ENCODE data around the gene TMEM234.

The TMEM234 gene

DNA sequence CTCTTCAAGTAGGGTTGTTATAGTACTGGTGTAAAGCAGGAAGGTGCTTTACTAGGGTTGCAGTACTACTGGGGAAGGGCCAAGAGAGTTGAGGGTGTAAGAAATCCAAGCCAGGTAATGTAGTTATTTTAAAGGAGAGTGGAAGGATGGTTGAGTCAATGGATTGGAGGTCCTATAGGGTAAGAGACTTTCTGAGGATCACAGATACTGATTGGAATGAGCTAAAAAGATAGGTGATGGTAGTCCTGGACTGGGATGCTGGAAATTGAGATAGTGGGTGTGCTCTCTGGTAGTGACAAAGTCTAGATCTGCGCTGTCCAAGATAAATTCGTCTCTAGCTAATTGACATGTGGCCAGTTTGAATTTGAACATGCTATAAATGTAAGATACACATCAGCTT is 35.7 kb downstream of the TMEM234 start:
- TF ChIP-seq, protein P1, sequence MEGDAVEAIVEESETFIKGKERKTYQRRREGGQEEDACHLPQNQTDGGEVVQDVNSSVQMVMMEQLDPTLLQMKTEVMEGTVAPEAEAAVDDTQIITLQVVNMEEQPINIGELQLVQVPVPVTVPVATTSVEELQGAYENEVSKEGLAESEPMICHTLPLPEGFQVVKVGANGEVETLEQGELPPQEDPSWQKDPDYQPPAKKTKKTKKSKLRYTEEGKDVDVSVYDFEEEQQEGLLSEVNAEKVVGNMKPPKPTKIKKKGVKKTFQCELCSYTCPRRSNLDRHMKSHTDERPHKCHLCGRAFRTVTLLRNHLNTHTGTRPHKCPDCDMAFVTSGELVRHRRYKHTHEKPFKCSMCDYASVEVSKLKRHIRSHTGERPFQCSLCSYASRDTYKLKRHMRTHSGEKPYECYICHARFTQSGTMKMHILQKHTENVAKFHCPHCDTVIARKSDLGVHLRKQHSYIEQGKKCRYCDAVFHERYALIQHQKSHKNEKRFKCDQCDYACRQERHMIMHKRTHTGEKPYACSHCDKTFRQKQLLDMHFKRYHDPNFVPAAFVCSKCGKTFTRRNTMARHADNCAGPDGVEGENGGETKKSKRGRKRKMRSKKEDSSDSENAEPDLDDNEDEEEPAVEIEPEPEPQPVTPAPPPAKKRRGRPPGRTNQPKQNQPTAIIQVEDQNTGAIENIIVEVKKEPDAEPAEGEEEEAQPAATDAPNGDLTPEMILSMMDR (IDR thresholded peaks at IDR 0.05; ENCODE audit: low read depth, low read length), result no peak
- no peak for DNase-seq (ENCODE audit: extremely low read depth, low read depth)

- no peak for DNase-seq (ENCODE audit: extremely low read depth, low read depth)
- TF ChIP-seq, protein P1 (IDR thresholded peaks at IDR 0.05; ENCODE audit: low read depth, low read length), result no peak
Measured at GRCh38 chr1:32186077-32186476, 36.1 kb downstream of the TMEM234 start.

- TF ChIP-seq, protein P1 (IDR thresholded peaks at IDR 0.05; ENCODE audit: low read depth, low read length), result no peak
- DNase-seq (ENCODE audit: extremely low read depth, low read depth), result no peak
Measured at GRCh38 chr1:32184650-32185049, 37.5 kb downstream of the TMEM234 start.

DNA sequence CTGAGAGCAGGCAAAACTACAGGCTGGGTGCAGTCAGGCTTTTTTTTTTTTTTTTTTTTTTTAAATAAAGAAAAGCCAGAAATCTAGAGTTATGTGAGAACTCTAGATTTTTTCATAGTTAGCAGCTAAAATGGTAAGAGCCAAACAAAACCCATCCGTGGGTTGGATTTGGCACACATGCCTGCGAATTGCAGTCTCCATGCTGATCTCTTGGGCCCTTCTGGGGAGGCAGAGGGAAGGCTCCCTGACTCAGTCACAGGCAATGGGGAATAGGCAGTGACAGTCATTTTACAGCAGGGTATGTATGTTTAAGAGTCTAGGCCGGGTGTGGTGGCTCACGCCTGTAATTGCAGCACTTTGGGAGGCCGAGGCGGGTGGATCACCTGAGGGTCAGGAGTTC is 40.1 kb downstream of the TMEM234 start:
- no peak for DNase-seq (ENCODE audit: extremely low read depth, low read depth)
- TF ChIP-seq, protein P1 (IDR thresholded peaks at IDR 0.05; ENCODE audit: low read depth, low read length), result no peak

GRCh38 chr1:32181563-32181962 is 40.6 kb downstream of the TMEM234 start:
- DNase-seq (ENCODE audit: extremely low read depth, low read depth), result no peak

DNA sequence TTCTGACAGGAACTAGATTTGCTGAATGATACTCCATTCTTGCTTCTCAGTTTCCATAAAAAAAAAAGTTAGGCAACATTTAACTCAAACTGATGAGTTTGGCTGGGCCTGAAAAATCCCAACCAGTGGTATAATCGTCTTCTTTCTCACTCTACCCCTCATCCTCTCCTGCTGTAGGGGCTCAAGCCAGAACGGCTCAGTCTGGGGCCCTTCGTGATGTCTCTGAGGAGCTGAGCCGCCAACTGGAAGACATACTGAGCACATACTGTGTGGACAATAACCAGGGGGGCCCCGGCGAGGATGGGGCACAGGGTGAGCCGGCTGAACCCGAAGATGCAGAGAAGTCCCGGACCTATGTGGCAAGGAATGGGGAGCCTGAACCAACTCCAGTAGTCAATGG is 41.1 kb downstream of the TMEM234 start:
- no peak for DNase-seq (ENCODE audit: extremely low read depth, low read depth)
- TF ChIP-seq, protein P1 (IDR thresholded peaks at IDR 0.05; ENCODE audit: low read depth, low read length), result no peak

More at GRCh38 chr1:32181563-32181962, 40.6 kb downstream of the TMEM234 start:
- TF ChIP-seq, protein P1 (IDR thresholded peaks at IDR 0.05; ENCODE audit: low read depth, low read length), result no peak

GRCh38 chr1:32180186-32181060 is 41.7 kb downstream of the TMEM234 start:
- no peak for DNase-seq (ENCODE audit: extremely low read depth, low read depth)
- TF ChIP-seq, protein P1 (IDR thresholded peaks at IDR 0.05; ENCODE audit: low read depth, low read length), result no peak

Data from AG09319 (cell line).